Fibroblast of gingiva (primary cell): ENCODE results near the gene GUCA2B.

Experiments used
- DNase-seq: peaks from one replicate; pipeline ENCODE4 v3.0.0-alpha.2; 2011; ENCODE audit warnings: low read depth

Gene GUCA2B

GRCh38 chr1:42168391-42168670 lies 15.1 kb downstream of the GUCA2B start:
- no peak for DNase-seq

GRCh38 chr1:42168763-42169162 lies 15.6 kb downstream of the GUCA2B start:
- DNase-seq, result no peak

- DNase-seq, result no peak
Observed at GRCh38 chr1:42170779-42171621, 17.8 kb downstream of the GUCA2B start.

- no peak for DNase-seq
Observed at GRCh38 chr1:42171679-42172266, 18.6 kb downstream of the GUCA2B start.

- no peak for DNase-seq
Observed at GRCh38 chr1:42172381-42173133, 19.3 kb downstream of the GUCA2B start.

GRCh38 chr1:42173155-42173933 lies 20.1 kb downstream of the GUCA2B start:
- DNase-seq, result peak; percentile 27

GRCh38 chr1:42173961-42174735 lies 20.9 kb downstream of the GUCA2B start:
- peak; percentile 34 for DNase-seq

GRCh38 chr1:42175314-42176054 lies 22.3 kb downstream of the GUCA2B start:
- no peak for DNase-seq

- peak; percentile 42 for DNase-seq
Observed at GRCh38 chr1:42176902-42177519, 23.8 kb downstream of the GUCA2B start.

- peak; percentile 79 for DNase-seq
Observed at GRCh38 chr1:42177541-42177981, 24.4 kb downstream of the GUCA2B start.

- DNase-seq, result no peak
Observed at GRCh38 chr1:42178249-42178648, 25.0 kb downstream of the GUCA2B start.

GRCh38 chr1:42179275-42179674 lies 26.1 kb downstream of the GUCA2B start:
- peak; percentile 36 for DNase-seq

- no peak for DNase-seq
Observed at GRCh38 chr1:42179900-42180329, 26.7 kb downstream of the GUCA2B start.

GRCh38 chr1:42181687-42182086 lies 28.5 kb downstream of the GUCA2B start:
- no peak for DNase-seq

GRCh38 chr1:42183210-42183956 lies 30.2 kb downstream of the GUCA2B start:
- no peak for DNase-seq

GRCh38 chr1:42183957-42184268 lies 30.7 kb downstream of the GUCA2B start:
- DNase-seq, result no peak

- no peak for DNase-seq
Observed at GRCh38 chr1:42184616-42185015, 31.4 kb downstream of the GUCA2B start.

GRCh38 chr1:42186152-42186551 lies 32.9 kb downstream of the GUCA2B start:
- DNase-seq, result peak; percentile 38
